Left lung (tissue), 10 donors: ENCODE measurements around the gene CDK5RAP3. TPM values are rescaled to one million over a fixed set of nuclear protein-coding genes. Genes with fewer than 3 reads are reported as not detected.
"Not testable (repeated sequence)": the region's sequence is repeated elsewhere in the genome, so short reads cannot be mapped to it uniquely, and the experiment has no call there.

ENCODE experiments used
- ATAC-seq: fragments of 200-7000 bp; cut with Tn5 transposase; one replicate; pipeline ENCODE4 v1.9.1; 2020; ENCODE audit warnings: moderate library complexity
- DNase-seq, 4 donors: peaks; one replicate each; pipeline ENCODE4 v3.0.0-alpha.2; 2013 to 2020
- H3K27ac ChIP-seq, 2 donors: fragments of 200-600 bp; sonication (generic) in 1 of 2; one replicate each; pipeline versions ENCODE4 v1.5.0 to v1.8.0; 2020 to 2021
- H3K27me3 ChIP-seq, 2 donors: fragments of 200-600 bp; sonication (generic) in 1 of 2; one replicate each; pipeline versions ENCODE4 v1.5.0 to v1.8.0; 2020 to 2021
- H3K36me3 ChIP-seq, 2 donors: fragments of 200-600 bp; sonication (generic) in 1 of 2; one replicate each; pipeline versions ENCODE4 v1.5.0 to v1.8.0; 2020 to 2021
- H3K4me1 ChIP-seq, 2 donors: fragments of 200-600 bp; one replicate each; pipeline ENCODE4 v1.8.0; 2021
- H3K4me3 ChIP-seq, 2 donors: fragments of 200-600 bp; sonication (generic) in 1 of 2; one replicate each; pipeline versions ENCODE4 v1.5.0 to v1.8.0; 2020 to 2021; ENCODE audit warnings: mild to moderate bottlenecking in 1 of 2
- H3K9me3 ChIP-seq, 2 donors: fragments of 200-600 bp; sonication (generic) in 1 of 2; one replicate each; pipeline versions ENCODE4 v1.5.0 to v1.8.0; 2020 to 2021
- CTCF ChIP-seq, 2 donors: fragments of 200-600 bp; sonication (generic) in 1 of 2; IDR thresholded peaks; one replicate each; pipeline versions ENCODE4 v1.5.0 to v1.8.0; 2021; ENCODE audit warnings: antibody characterized with exemption in 2 of 2
- intact Hi-C, 2 donors: fragments of 100-400 bp; cut with DNase I; formaldehyde crosslinking; loops; one replicate each; pipeline versions ENCODE4 v1.11.2 to v1.14.2; 2022
- polyA plus RNA-seq, 6 donors: library from polyadenylated mRNA; unstranded; fragments of 120-200 nt; gene quantifications; one replicate each; pipeline ENCODE4 v1.2.1, GENCODE V29; 2013; ENCODE audit not compliant: insufficient read length in 6 of 6
- total RNA-seq, 2 donors: library from RNA; stranded (reverse); fragmentation: NEBNext Ultra II Directional; extraction: Animal tissue kit (Norgen Biotek cat#: 25700); gene quantifications; one replicate each; pipeline ENCODE4 v1.2.1, GENCODE V29; 2021
- donor health status: DM: no; HTN: yes; CAD: no.
- donor health status: DM: no; HTN: no; CAD: no.

Gene CDK5RAP3
- total and polyA plus RNA-seq, 8 donors: 136 to 182 (median 159) TPM

- Histone ChIP-seq H3K4me1 (peaks cover 8 to 37% of the 10 kb centered on the region in 2 donors), H3K9me3 (no peaks in the 10 kb centered on the region), H3K27me3 (peaks cover 10 to 66% of the 10 kb centered on the region in 2 donors), H3K27ac (no peak overlapping the region), H3K36me3 (no peaks in the 10 kb centered on the region), H3K4me3 (no peak overlapping the region)
- no peak for TF ChIP-seq CTCF (IDR thresholded peaks at IDR 0.05)
- intact Hi-C loops: loop anchor here in 1 of 2 donors (10.0 kb wide), 1 partner anchor 70 kb away; the partner anchor contains the start of gene PNPO
- DNase-seq (no peak), ATAC-seq (no peak)
These were observed 43.7 kb downstream of the CDK5RAP3 start for GRCh38 chr17:48014595-48015111.

GRCh38 chr17:48016112-48016511, 45.2 kb downstream of the CDK5RAP3 start:
- Histone ChIP-seq H3K27me3 (peaks cover 10 to 66% of the 10 kb centered on the region in 2 donors), H3K4me1 (peaks cover 8 to 36% of the 10 kb centered on the region in 2 donors), H3K9me3 (no peaks in the 10 kb centered on the region), H3K4me3 (no peak overlapping the region), H3K36me3 (no peaks in the 10 kb centered on the region), H3K27ac (no peak overlapping the region)
- ATAC-seq (no peak), DNase-seq (no peak)
- no peak for TF ChIP-seq CTCF (IDR thresholded peaks at IDR 0.05)
- intact Hi-C loops: loop anchor here in 1 of 2 donors (10.0 kb wide), 1 partner anchor 71 kb away; the partner anchor contains the start of gene PNPO

GRCh38 chr17:48017817-48018158, 46.9 kb downstream of the CDK5RAP3 start:
- Histone ChIP-seq H3K27ac (peak overlapping the region in 1 of 2 donors; percentile 75), H3K4me1 (peaks cover 0 to 36% of the 10 kb centered on the region in 2 donors), H3K27me3 (peaks cover 2 to 57% of the 10 kb centered on the region in 2 donors)
- not testable (repeated sequence) for H3K4me3 ChIP-seq, H3K9me3 ChIP-seq, DNase-seq, ATAC-seq, H3K36me3 ChIP-seq
- intact Hi-C loops: loop anchor here in 1 of 2 donors (10.0 kb wide), 1 partner anchor 73 kb away; the partner anchor contains the start of gene PNPO

GRCh38 chr17:48021934-48022333, 51.0 kb downstream of the CDK5RAP3 start:
- Histone ChIP-seq H3K4me3 (no peak overlapping the region), H3K27ac (no peak overlapping the region), H3K4me1 (peaks cover 14 to 72% of the 10 kb centered on the region in 2 donors), H3K27me3 (peaks cover 0 to 48% of the 10 kb centered on the region in 2 donors), H3K36me3 (no peaks in the 10 kb centered on the region), H3K9me3 (no peaks in the 10 kb centered on the region)
- DNase-seq (no peak), ATAC-seq (no peak)
- intact Hi-C loops: loop anchor here (10.0 kb wide), 3 partner anchors 53 to 113 kb away; no protein-coding TSS in a partner anchor
- no peak for TF ChIP-seq CTCF (IDR thresholded peaks at IDR 0.05)

- peak overlapping the region in 1 of 2 donors; percentile 41 for H3K4me3 ChIP-seq
These were observed 52.0 kb downstream of the CDK5RAP3 start for GRCh38 chr17:48022901-48023300.

More at GRCh38 chr17:48022901-48023300, 52.0 kb downstream of the CDK5RAP3 start:
- Histone ChIP-seq H3K27ac (no peak overlapping the region), H3K4me1 (peaks cover 14 to 64% of the 10 kb centered on the region in 2 donors), H3K36me3 (no peaks in the 10 kb centered on the region), H3K27me3 (peaks cover 0 to 48% of the 10 kb centered on the region in 2 donors), H3K9me3 (no peaks in the 10 kb centered on the region)
- DNase-seq (no peak), ATAC-seq (no peak)
- intact Hi-C loops: loop anchor here (10.0 kb wide), 3 partner anchors 52 to 112 kb away; no protein-coding TSS in a partner anchor
- no peak for TF ChIP-seq CTCF (IDR thresholded peaks at IDR 0.05)
